Measurements from ENCODE around the gene GMIP. TPM values are rescaled to one million over a fixed set of nuclear protein-coding genes. Genes with fewer than 3 reads are reported as not detected.
A peak's percentile ranks its signal among the peaks of the same experiment; 100 is the strongest.
"Not testable (repeated sequence)": the region's sequence is repeated elsewhere in the genome, so short reads cannot be mapped to it uniquely, and the experiment has no call there.

Gene GMIP
- total RNA-seq: 10 to 100 TPM; 16.5 to 18.7 TPM
- 22.7 TPM for polyA plus RNA-seq (2013, experiment 1 of 2)
- 24.9 TPM for polyA plus RNA-seq (2013, experiment 2 of 2)
- long read RNA-seq, experiment 1, partial matches to known transcripts: 5 of 8 reads
- long read RNA-seq, experiment 1, other reads (novel, unspliced or antisense): 3 of 8 reads
- long read RNA-seq, experiment 2, transcript GMIP-201 (21 exons, 3,538 nt): major isoform, 20 of 51 reads
- long read RNA-seq, experiment 2, partial matches to known transcripts: 7 of 51 reads
- long read RNA-seq, experiment 2, other reads (novel, unspliced or antisense): 23 of 51 reads
- long read RNA-seq, experiment 3, transcript GMIP-201 (21 exons, 3,538 nt): major isoform, 7 of 19 reads
- long read RNA-seq, experiment 3, partial matches to known transcripts: 4 of 19 reads
- long read RNA-seq, experiment 3, other reads (novel, unspliced or antisense): 8 of 19 reads
- long read RNA-seq, experiment 4, partial matches to known transcripts: 2 of 2 reads
- long read RNA-seq, experiment 4, other reads (novel, unspliced or antisense): 0 of 2 reads

DNA sequence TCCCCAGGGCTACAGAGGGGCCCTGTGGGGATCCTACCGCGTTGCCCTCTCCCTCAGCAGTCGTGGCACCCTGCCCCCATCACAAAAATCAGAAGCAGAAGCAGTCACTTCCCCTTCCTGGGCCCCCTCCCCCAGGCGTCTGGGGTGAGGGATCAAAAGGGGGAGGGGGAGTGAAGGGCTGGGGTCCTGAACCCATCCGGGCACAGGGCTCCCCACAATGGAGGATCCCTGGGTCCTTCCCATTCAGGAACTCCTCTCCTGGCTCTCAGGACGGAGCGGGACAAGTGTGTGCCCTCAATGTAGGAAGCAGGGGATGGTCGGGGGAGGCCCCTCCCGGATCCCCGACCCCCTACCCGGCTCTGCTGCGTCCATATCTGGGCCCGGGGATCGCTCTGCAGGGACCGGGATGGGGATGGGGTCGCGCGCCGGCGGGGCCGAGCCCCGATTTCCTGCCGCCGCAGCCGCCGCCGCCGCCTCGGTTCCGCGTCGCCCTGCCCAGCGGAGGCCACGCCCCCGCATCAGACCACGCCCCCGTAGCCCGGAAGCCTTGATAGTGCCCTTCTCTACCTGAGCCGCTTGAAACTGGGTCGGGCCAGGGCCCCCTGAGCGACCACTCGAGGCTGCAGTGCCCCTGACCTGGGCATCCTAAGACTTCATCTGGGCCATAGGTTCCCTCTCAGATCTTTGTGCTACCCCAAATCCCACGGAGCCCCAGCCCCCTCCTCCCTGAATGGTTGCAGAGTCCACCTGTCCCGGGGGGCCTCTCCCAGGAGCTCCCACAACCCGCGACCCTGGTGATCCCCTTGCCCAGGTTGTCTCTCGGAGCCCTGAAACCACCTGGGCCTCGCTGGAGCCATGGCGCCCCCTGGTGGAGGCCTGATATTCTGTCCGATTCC lies at the start of gene GMIP:
GMIP (minus strand) TSS at position 500 of the 896 bp plus-strand sequence; CDS start at position 372, 128 bp downstream.
- peak within 1 kb of the TSS; percentile 95 for H3K27ac Mint-ChIP-seq
- peaks cover 27% of the 10 kb centered on the region for H3K36me3 Mint-ChIP-seq (ENCODE audit: low read depth)
- Histone ChIP-seq H3K27me3 (ENCODE audit: control insufficient read depth, insufficient read depth, low read length, poor library complexity, severe bottlenecking) (no peaks in the 10 kb centered on the region), H3K4me1 (ENCODE audit: control insufficient read depth, insufficient read depth, low read length) (peaks cover 4% of the 10 kb centered on the region), H3K4me3 (ENCODE audit: low read length) (peak within 1 kb of the TSS; percentile 90), H3K9ac (ENCODE audit: extremely low read depth, low read length, poor library complexity, severe bottlenecking) (peak within 1 kb of the TSS; percentile 76), H3K27ac (ENCODE audit: low read depth, low read length) (peak within 1 kb of the TSS; percentile 91), H3K36me3 (ENCODE audit: control insufficient read depth, insufficient read depth, low read length) (peaks cover 35% of the 10 kb centered on the region), H3K9me3 (ENCODE audit: control insufficient read depth, low read length) (no peaks in the 10 kb centered on the region)
- H3K9me3 Mint-ChIP-seq: no peaks in the 10 kb centered on the region
- 0 to 2% methylated on average over 17 to 49 of the region's 50 CpGs for WGBS, 2 experiments (ENCODE audit: insufficient coverage in 1 of 2, insufficient read length in 1 of 2)
- no peaks in the 10 kb centered on the region for H3K27me3 Mint-ChIP-seq (ENCODE audit: insufficient read depth)
- peak; percentile 95 for TF ChIP-seq CTCF (conservative IDR thresholded peaks at IDR 0.05)
- peaks cover 8% of the 10 kb centered on the region for H3K4me1 Mint-ChIP-seq
- DNase-seq: peak; percentile 96
- H3K4me3 Mint-ChIP-seq: peak within 1 kb of the TSS; percentile 88

DNA sequence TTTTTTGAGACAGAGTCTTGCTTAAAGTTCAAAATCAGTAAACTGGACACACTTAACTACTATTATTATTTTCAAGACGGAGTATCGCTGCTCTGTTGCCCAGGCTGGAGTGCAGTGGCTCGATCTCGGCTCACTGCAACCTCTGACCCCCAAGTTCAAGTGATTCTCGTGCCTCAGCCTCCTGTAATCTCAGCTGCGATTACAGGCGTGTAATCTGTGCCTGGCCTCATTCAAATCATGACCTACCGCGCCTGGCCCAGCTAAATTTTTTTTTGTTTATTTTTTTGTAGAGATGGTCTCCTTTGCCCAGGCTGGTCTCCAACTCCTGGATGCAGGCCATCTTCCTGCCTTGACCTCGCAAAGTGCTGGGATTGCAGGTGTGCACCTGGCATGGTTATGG lies 48.2 kb upstream of the GMIP start:
- DNase-seq: no peak
- no peak overlapping the region for H3K27ac ChIP-seq (ENCODE audit: low read depth, low read length)
- no peak for TF ChIP-seq CTCF (conservative IDR thresholded peaks at IDR 0.05)
- Mint-ChIP-seq H3K36me3 (ENCODE audit: low read depth) (peaks cover 2% of the 10 kb centered on the region), H3K4me1 (no peaks in the 10 kb centered on the region), H3K4me3 (no peak overlapping the region), H3K27ac (no peak overlapping the region), H3K9me3 (peaks cover 2% of the 10 kb centered on the region), H3K27me3 (ENCODE audit: insufficient read depth) (no peaks in the 10 kb centered on the region)
- H3K27me3 ChIP-seq (ENCODE audit: control insufficient read depth, insufficient read depth, low read length, poor library complexity, severe bottlenecking): no peaks in the 10 kb centered on the region
- no peaks in the 10 kb centered on the region for H3K36me3 ChIP-seq (ENCODE audit: control insufficient read depth, insufficient read depth, low read length)
- H3K9me3 ChIP-seq (ENCODE audit: control insufficient read depth, low read length): no peaks in the 10 kb centered on the region
- H3K4me1 ChIP-seq (ENCODE audit: control insufficient read depth, insufficient read depth, low read length): no peaks in the 10 kb centered on the region
- H3K9ac ChIP-seq (ENCODE audit: extremely low read depth, low read length, poor library complexity, severe bottlenecking): no peak overlapping the region
- 90 to 91% methylated on average over 10 of the region's 10 CpGs for WGBS, 2 experiments (ENCODE audit: insufficient coverage in 1 of 2, insufficient read length in 1 of 2)
- H3K4me3 ChIP-seq (ENCODE audit: low read length): no peak overlapping the region

DNA sequence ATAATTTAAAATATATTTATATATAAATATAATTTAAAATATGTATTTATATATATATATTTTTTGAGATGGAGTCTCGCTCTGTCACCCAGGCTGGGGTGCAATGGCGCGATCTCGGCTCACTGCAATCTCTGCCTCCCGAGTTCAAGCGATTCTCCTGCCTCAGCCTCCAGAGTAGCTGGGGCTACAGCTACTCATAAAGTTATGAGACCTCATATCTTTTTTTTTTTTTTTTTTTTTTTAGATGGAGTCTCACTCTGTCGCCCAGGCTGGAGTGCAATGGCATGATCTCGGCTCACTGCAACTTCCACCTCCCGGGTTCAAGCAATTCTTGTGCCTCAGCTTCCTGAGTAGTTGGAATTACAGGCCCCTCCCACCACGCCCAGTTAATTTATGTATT lies 45.6 kb upstream of the GMIP start:
- H3K4me1 ChIP-seq (ENCODE audit: control insufficient read depth, insufficient read depth, low read length); H3K27me3 Mint-ChIP-seq (ENCODE audit: insufficient read depth); H3K36me3 ChIP-seq (ENCODE audit: control insufficient read depth, insufficient read depth, low read length); H3K9ac ChIP-seq (ENCODE audit: extremely low read depth, low read length, poor library complexity, severe bottlenecking); H3K4me3 Mint-ChIP-seq; H3K4me1 Mint-ChIP-seq; H3K27me3 ChIP-seq (ENCODE audit: control insufficient read depth, insufficient read depth, low read length, poor library complexity, severe bottlenecking); H3K9me3 ChIP-seq (ENCODE audit: control insufficient read depth, low read length); H3K27ac Mint-ChIP-seq; H3K27ac ChIP-seq (ENCODE audit: low read depth, low read length); H3K36me3 Mint-ChIP-seq (ENCODE audit: low read depth); H3K4me3 ChIP-seq (ENCODE audit: low read length); DNase-seq: not testable (repeated sequence)
- 94 to 98% methylated on average over 3 to 10 of the region's 10 CpGs for WGBS, 2 experiments (ENCODE audit: insufficient coverage in 1 of 2, insufficient read length in 1 of 2)
- H3K9me3 Mint-ChIP-seq: peaks cover 12% of the 10 kb centered on the region
